ENCODE measurements around the gene CAPZB.

CAPZB gene

DNA sequence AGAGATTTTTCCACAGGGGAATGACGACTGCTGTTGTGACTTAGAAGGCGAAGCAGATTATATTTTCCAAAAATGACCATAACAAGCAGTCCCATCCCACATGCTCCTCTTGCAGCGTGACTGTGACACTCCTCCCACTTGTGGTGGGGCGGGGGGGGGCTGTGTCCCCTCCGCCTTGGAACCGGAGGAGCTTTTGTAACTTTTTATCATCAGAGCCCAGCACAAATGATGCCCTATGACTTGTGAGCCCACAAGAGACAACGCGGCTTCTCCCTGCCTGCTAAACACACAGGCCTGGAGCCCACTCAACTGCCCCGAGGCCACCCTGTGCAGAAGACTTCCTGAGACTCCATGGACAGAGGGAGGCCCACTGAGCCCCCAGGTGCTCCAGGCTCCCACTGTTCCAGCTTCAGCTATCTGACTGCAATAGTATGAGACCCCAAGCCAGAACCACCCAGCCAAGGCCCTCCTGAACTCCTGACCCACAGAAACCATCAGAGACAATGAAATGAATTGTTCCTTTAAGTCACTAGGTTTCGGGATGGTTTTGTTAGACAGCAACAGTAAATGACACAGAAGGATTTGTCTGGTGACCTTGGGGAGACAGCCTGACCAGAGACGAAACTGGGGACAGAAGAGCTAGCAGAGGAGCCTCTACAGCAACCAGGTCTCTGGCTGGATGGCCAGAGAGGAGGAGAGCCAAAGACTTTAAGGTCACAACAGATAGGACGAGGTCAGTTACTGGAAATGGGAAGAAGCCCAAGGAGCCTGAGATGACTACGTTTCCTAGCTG, 58.8 kb downstream of the CAPZB start:
- no peak for DNase-seq

DNA sequence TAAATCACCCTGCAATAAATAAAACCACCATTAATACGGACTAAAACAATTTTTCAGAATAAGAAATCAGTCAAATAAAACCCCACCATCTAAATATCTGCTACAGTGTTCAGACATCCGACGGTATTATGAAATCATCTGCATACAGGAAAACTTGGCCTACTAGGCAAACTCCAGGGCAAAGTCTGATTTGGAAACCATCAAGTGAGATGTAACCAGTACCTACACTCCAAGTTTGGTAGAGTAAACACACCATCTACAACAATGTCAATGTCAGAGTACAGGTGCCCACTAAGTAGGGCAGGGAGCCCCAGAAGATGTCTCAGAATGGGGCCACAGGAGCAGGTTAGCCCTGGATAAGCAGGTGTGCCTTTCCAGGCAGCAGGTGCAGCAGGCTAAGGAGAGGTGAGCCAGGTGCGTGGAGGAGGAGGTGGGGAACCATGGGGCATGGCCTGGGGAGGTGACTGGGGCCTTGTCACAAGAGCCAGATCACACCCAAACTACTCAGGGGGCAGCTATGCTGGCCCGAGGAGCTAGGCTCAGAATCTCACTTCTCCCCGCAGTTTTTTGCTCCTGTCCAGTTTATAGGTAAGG, 59.6 kb downstream of the CAPZB start:
- DNase-seq: no peak

DNA sequence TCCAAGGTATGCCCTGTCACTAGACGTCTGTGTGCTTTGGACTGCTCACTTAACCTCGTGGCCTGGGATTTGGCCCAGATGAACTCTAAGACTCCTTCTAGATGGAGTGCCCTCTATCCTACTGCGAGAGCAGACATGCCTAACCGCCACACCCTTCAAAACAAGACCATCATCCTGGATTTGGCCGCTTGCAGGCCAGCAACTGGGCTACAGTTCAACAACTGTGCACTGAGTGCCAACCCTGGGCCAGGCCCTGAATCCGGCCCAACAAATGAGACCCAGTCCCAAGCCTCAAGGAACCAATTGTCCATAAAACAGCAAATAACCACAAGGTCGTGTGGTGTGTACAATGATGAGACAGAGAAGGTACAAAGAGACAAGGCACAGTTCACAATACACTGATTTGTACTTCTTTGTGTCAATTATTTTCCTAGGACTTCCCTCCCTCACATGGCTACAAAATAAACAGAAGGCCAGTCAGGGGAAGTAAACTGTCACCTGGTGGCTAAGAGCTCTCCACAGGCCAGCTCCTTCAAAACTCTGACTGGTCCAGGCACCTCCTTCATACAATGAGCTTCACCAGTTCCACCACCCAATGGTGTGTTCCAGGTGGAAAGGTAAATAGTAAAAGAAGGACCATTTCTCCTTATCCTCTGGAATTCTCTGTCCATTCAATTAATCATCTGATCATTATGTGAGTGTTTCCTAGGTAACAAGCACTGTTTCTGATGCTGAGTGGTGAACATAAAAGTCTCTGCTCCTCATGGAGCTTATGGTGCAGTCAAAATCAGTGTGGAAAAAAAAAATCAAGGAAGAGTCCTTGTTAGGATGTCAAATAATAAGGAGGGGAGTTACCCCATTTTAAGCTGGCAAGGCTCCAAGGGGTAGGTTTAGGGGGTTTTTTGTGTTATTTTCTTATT, 60.4 kb downstream of the CAPZB start:
- DNase-seq: no peak

DNA sequence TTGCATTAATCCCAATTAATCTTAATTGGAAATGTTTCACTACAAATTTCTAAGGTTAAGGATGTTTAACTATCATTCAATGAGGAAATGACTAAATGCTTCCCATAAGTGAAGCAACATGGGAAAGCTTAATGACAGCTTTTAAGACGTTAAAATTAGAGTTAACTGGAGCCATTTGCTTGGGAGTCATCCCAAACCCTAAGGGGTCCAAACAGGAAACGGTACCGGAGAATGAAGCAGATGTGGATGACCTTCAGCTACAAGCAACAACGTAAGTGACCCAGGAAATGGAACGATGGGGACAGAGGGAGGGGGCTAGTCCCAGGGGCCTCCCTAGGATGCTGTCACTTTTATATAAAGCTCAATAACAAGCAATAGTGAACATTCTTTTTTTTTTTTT, 62.2 kb downstream of the CAPZB start:
- DNase-seq: no peak

- DNase-seq: no peak
Measured at GRCh38 chr1:19421365-19421764, 64.0 kb downstream of the CAPZB start.

GRCh38 chr1:19420606-19421005, 64.7 kb downstream of the CAPZB start:
- DNase-seq: no peak

- no peak for DNase-seq
Measured at GRCh38 chr1:19419691-19420090, 65.6 kb downstream of the CAPZB start.

- DNase-seq: no peak
Measured at GRCh38 chr1:19418503-19418971, 66.8 kb downstream of the CAPZB start.

DNA sequence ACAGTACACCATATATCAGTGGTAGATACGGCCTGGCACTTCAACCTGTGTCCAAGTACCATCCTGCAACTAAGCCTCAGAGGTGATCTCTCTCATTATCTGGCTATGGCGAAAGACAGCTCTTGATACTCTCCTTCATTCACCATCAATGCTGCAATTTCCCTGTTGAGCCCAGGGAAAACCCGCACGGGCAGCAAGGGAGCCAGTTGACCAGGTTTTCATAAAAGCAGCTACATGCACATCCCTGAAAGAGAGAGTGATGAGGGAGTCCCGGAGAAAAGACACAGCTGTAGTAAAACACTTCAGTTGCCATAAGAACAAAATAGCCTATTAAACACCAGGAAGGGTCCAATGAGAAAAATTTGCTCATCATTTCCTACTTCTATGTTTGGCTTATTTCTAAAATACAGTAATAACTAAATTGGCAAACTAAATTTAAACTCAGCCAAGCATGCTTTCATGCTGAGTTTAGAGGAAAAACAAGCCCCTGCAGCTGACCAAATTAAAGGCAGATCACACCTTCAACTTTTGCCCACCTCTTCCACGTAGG, 68.3 kb downstream of the CAPZB start:
- DNase-seq: no peak

DNA sequence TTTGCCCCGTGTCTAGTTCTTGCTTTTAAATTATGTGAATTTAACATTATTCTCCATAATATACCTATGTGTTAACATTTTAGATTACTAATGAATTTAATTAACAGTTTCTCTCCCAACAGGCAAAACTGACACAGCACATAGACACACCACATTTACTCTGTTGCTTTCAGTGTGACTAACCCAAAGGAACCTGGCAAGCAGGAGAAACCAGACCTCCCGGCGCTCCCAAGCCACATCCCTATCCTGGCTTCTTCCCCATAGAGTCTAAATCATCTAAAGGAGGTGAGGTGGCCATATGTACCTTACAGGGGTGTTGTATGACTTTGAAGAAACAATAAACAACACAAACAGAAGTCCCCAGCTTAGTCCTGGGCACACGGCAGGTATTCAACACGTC, 69.2 kb downstream of the CAPZB start:
- DNase-seq: no peak

DNA sequence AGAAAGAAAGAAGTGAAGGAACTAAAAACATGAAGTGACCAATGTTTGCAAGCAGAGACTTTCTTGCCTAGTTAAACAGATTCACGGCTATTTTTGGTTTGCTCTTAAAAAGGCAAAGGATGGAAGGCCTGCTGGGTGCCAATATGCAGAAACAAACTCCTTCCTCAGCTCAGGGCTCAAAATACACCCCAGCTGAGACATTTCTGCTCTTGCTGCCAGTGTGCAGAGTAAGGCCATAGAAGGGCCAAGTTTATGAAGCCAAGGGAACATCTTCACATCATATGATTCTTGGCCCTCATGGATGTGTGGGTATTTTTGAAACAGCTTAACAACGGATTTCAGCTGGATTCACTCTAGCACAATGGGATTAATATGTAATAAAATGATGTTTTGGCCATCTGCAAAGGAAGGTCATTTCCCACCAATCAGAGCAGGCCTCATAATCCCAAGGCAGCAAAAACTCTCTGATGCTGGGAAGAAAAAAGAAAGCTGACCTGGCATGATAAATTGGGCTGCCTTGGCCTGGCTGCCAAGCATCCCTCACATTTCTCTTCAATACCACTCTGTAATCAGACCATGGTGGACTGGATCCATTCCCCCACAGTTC, 70.7 kb downstream of the CAPZB start:
- DNase-seq: no peak

- no peak for DNase-seq
Measured at GRCh38 chr1:19413999-19414398, 71.3 kb downstream of the CAPZB start.

DNA sequence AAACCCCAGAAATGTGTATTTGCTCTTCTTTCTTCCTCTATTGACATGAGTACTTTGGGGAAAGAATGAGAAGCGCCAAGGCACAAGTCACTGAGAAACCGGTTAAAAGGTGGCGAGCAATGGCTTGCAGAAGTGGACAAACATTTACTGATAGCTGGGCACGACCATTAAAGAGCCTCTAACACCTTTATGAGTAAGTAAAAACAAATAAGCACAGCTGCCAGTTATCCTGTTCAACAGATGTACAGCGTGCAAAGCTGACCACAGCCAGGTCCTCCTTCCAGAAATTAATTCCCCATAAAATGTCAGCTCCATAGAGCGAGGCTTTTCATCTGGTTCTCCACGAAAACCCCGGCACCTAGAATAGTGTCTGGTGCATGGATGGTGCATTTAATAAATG, 72.7 kb downstream of the CAPZB start:
- DNase-seq: no peak

DNA sequence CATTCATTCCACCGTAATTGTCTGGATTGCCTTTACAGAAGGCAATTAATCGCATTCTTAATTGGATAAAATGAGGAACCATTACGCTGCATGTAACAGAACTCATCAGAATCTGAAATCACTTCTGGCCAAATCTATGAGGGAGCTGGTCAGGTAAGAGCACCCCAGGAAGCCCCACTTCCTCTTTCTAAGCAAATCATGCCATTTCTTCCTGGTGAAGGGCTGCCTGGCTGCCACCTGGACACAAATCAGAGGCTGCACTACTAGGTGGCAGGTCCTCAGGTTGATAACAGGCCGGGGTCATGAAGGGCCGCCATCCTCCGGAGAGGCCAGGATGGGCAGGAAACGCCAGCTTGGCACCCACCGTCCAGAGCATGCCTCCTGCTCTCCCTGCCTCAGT, 73.7 kb downstream of the CAPZB start:
- peak in 1 of 2 donors; percentile 22 for DNase-seq

DNA sequence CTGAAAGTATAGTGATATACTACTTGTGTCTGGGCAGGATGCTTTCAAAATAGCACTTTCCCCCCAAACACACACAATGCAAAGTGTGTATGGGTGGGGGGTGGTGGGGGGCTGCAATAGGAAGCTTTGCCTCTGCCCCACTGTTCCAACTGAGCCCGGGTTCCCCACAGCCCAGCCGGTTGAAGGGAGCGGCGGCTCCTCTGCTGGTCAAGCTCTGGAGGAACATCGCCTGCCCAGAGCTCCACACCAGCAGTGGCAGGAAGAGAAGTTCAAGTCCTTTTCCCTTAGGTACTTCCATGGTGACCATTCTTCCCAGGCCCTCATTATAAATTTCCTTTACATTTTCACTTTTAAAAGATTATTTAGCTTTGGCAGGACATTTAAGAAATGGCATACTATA, 74.9 kb downstream of the CAPZB start:
- no peak for DNase-seq

- no peak for DNase-seq
Measured at GRCh38 chr1:19409477-19410341, 75.6 kb downstream of the CAPZB start.

DNA sequence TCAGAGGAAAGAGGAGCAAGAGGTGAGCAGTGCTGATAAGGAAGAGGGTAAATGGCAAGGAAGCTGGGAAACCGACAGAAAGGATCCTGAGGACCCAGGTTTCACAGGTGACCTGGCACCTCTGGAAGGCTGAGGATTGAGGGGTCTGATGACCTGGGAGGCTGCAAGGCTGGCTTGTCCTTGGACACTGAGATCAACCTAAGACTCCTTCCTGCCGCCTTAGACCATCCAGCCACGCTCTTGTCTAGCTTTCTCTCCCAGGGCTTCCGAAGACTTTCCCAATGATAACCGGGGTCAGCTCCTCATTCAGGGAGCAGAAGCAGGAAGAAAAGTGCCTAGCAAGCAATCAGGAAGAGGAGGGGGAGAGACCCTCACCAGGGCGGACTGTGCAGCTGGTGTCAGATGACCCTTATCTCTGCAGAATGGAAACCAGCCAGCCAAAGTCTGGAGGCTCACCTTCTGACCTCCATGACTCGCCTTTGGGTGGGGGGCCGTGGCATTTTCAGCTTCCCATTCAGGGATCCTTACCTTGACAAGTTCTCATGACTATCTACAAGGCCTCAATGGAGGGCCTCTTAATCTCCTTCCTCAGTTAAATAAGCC, 77.7 kb downstream of the CAPZB start:
- no peak for DNase-seq

DNA sequence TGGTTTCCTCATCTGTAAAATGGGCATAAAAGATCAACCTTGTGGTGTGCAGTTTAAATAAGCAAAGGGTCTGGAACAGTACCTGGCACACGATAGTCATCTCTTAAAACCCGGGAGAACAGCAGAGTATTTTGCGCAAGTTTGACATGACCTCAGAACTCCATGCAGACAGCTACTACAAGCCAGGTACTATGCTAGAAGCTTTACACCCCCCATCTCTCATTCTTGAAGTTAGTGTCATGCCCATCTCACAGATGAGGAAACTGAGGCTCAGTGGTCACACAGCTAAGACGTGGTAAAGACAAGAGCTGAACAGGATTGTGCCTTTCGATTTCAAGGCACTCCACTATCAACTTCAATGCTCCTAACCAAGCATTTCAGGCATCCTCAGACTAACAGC, 78.7 kb downstream of the CAPZB start:
- no peak for DNase-seq

- peak; percentile 2 to 4 for DNase-seq
Measured at GRCh38 chr1:19405761-19406487, 79.4 kb downstream of the CAPZB start.

- no peak for DNase-seq
Measured at GRCh38 chr1:19405195-19405760, 80.1 kb downstream of the CAPZB start.

Data from CD4-positive, alpha-beta T cell treated with Interleukin-1 beta for 1 hour (primary cell).